Measurements from ENCODE around the gene FAM222A.

- no peak for TF ChIP-seq GLIS3 (CRISPR knock-in tag; IDR thresholded peaks at IDR 0.05)
- TF ChIP-seq RARB (CRISPR knock-in tag; IDR thresholded peaks at IDR 0.05), result no peak
- TF ChIP-seq OSR1 (CRISPR knock-in tag; IDR thresholded peaks at IDR 0.05), result no peak
- TF ChIP-seq, protein P1, sequence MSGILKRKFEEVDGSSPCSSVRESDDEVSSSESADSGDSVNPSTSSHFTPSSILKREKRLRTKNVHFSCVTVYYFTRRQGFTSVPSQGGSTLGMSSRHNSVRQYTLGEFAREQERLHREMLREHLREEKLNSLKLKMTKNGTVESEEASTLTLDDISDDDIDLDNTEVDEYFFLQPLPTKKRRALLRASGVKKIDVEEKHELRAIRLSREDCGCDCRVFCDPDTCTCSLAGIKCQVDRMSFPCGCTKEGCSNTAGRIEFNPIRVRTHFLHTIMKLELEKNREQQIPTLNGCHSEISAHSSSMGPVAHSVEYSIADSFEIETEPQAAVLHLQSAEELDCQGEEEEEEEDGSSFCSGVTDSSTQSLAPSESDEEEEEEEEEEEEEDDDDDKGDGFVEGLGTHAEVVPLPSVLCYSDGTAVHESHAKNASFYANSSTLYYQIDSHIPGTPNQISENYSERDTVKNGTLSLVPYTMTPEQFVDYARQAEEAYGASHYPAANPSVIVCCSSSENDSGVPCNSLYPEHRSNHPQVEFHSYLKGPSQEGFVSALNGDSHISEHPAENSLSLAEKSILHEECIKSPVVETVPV (CRISPR knock-in tag; IDR thresholded peaks at IDR 0.05), result no peak
- no peak for TF ChIP-seq ZFP30 (CRISPR knock-in tag; IDR thresholded peaks at IDR 0.05)
- TF ChIP-seq, protein P2, sequence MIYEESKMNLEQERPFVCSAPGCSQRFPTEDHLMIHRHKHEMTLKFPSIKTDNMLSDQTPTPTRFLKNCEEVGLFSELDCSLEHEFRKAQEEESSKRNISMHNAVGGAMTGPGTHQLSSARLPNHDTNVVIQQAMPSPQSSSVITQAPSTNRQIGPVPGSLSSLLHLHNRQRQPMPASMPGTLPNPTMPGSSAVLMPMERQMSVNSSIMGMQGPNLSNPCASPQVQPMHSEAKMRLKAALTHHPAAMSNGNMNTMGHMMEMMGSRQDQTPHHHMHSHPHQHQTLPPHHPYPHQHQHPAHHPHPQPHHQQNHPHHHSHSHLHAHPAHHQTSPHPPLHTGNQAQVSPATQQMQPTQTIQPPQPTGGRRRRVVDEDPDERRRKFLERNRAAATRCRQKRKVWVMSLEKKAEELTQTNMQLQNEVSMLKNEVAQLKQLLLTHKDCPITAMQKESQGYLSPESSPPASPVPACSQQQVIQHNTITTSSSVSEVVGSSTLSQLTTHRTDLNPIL (CRISPR knock-in tag; IDR thresholded peaks at IDR 0.05; ENCODE audit: low read depth), result no peak
- TF ChIP-seq ARNTL (CRISPR knock-in tag; IDR thresholded peaks at IDR 0.05; ENCODE audit: borderline replicate concordance, low read depth), result no peak
- no peak for TF ChIP-seq TOX (CRISPR knock-in tag; IDR thresholded peaks at IDR 0.05; ENCODE audit: borderline replicate concordance)
- TF ChIP-seq ZNF565 (CRISPR knock-in tag; conservative IDR thresholded peaks at IDR 0.05; ENCODE audit: low read depth), result no peak
- TF ChIP-seq POU6F1 (CRISPR knock-in tag; IDR thresholded peaks at IDR 0.05; ENCODE audit: borderline replicate concordance, low read depth), result no peak
- no peak for TF ChIP-seq ISL1 (CRISPR knock-in tag; IDR thresholded peaks at IDR 0.05)
- TF ChIP-seq PPARA (CRISPR knock-in tag; IDR thresholded peaks at IDR 0.05; ENCODE audit: borderline replicate concordance), result no peak
- TF ChIP-seq ZFP3 (CRISPR knock-in tag; IDR thresholded peaks at IDR 0.05), result no peak
Observed at GRCh38 chr12:109677279-109677691, 36.3 kb upstream of the FAM222A start.

Measured in SK-N-SH treated with all-trans-retinoic acid at 6 μM for 48 hours (cell line).